ENCODE measurements around the gene SEC14L5.

GRCh38 chr16:5005916-5006315 is 47.8 kb downstream of the SEC14L5 start:
- TF ChIP-seq, protein P1, sequence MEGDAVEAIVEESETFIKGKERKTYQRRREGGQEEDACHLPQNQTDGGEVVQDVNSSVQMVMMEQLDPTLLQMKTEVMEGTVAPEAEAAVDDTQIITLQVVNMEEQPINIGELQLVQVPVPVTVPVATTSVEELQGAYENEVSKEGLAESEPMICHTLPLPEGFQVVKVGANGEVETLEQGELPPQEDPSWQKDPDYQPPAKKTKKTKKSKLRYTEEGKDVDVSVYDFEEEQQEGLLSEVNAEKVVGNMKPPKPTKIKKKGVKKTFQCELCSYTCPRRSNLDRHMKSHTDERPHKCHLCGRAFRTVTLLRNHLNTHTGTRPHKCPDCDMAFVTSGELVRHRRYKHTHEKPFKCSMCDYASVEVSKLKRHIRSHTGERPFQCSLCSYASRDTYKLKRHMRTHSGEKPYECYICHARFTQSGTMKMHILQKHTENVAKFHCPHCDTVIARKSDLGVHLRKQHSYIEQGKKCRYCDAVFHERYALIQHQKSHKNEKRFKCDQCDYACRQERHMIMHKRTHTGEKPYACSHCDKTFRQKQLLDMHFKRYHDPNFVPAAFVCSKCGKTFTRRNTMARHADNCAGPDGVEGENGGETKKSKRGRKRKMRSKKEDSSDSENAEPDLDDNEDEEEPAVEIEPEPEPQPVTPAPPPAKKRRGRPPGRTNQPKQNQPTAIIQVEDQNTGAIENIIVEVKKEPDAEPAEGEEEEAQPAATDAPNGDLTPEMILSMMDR (conservative IDR thresholded peaks at IDR 0.05; ENCODE audit: low read depth, low read length) = no peak
- no peak for TF ChIP-seq EZH2 (IDR thresholded peaks at IDR 0.05; ENCODE audit: low read length, unreplicated experiment)
- TF ChIP-seq EZH2phosphoT487 (IDR thresholded peaks at IDR 0.05; ENCODE audit: borderline replicate concordance, low read length) = no peak

Measured in PC-3 (cell line).